ENCODE data around the gene ASTN2. TPM values are rescaled to one million over a fixed set of nuclear protein-coding genes. Genes with fewer than 3 reads are reported as not detected.

The ASTN2 gene
- total and polyA plus RNA-seq, 9 of the 15 experiments (the other 6 are each of a cell fraction or from before 2014, with no cell fraction given), result 0.56 to 3.5 (median 1.9) TPM

DNA sequence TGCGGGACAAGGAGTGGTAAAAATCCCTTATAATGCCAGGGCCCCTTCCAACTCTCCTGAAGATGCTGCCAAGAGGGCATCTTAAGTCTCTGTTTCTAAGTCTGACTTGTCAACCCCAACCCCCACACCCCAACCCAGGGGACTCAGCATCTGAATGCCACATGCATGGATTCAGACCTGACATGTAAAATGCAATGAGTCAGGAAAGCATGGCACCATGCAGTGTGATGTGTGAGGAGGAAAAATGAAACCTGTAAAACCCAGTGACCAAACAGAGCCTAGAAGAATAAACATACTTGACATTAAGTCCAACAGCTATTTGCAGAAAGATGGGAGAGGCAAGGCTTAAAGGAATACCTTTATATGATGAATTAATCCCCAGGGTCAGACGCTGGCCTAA lies 112.4 kb downstream of the ASTN2 start (continued):
- TF ChIP-seq ZNF274 (IDR thresholded peaks at IDR 0.05; ENCODE audit: borderline replicate concordance, low read depth, low read length), result no peak
- TF ChIP-seq FOSL1 (tag; conservative IDR thresholded peaks at IDR 0.05), result no peak
- TF ChIP-seq ZNF75A (CRISPR knock-in tag; IDR thresholded peaks at IDR 0.05), result no peak
- TF ChIP-seq PHB2 (IDR thresholded peaks at IDR 0.05; ENCODE audit: low read depth), result no peak
- no peak for TF ChIP-seq ZSCAN32 (CRISPR knock-in tag; IDR thresholded peaks at IDR 0.05)
- TF ChIP-seq, protein P1, sequence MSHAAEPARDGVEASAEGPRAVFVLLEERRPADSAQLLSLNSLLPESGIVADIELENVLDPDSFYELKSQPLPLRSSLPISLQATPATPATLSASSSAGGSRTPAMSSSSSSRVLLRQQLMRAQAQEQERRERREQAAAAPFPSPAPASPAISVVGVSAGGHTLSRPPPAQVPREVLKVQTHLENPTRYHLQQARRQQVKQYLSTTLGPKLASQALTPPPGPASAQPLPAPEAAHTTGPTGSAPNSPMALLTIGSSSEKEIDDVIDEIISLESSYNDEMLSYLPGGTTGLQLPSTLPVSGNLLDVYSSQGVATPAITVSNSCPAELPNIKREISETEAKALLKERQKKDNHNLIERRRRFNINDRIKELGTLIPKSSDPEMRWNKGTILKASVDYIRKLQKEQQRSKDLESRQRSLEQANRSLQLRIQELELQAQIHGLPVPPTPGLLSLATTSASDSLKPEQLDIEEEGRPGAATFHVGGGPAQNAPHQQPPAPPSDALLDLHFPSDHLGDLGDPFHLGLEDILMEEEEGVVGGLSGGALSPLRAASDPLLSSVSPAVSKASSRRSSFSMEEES (CRISPR knock-in tag; IDR thresholded peaks at IDR 0.05), result no peak
- TF ChIP-seq RBM39 (optimal IDR thresholded peaks at IDR 0.05; ENCODE audit: low read depth, low read length), result no peak
- TF ChIP-seq, protein P2, sequence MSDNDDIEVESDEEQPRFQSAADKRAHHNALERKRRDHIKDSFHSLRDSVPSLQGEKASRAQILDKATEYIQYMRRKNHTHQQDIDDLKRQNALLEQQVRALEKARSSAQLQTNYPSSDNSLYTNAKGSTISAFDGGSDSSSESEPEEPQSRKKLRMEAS (CRISPR knock-in tag; IDR thresholded peaks at IDR 0.05), result no peak
- TF ChIP-seq BRD9 (IDR thresholded peaks at IDR 0.05; ENCODE audit: low read depth, partially characterized antibody), result no peak

DNA sequence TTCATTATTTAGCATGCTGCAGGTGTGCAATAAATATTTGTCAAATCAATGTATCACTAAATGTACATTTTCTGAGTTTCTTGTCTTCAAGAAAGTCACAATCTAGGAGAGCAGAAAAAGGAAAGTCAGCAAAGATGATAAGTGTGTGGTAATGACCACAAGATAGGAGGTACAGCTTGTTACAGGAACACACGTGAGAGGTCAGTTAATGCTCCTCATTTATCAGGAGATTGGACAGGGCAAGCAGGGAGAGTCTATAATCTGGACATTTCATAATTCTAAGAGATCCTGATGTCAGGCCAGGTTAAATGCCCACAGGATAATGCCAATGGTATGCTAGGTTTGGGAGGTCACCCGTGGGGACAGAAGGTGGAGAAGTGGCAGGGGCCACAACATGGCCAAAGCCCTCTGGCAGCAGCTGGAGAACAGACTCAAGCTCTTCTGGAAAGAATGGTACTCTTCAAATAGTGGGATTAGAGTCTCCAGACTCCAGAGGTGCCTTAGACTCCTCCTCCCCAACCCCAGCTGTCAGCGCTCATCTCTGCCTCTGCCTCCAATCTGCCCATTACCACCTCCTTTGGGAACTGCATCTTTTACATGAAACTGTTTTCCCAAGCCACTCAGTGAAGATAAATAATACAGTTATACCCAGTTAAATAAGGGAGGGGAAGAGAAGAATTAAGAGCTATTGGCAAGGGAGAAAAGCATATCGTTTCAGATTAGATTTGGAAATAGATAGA lies 114.3 kb downstream of the ASTN2 start:
- no peaks in the 10 kb centered on the region for H3K79me2 ChIP-seq (ENCODE audit: control insufficient read depth, insufficient read depth, low read length)
- DNase-seq (ENCODE audit: extremely low read depth in 1 of 4, low spot score in 3 of 4) (no peak), FAIRE-seq (no peak), ATAC-seq (no peak)
- no peaks in the 10 kb centered on the region for H4K20me1 ChIP-seq (replicated peaks; ENCODE audit: control insufficient read depth, insufficient read depth, low read length)
- no peaks in the 10 kb centered on the region for H3K9me3 ChIP-seq (replicated peaks; ENCODE audit: control insufficient read depth, insufficient read depth, low read depth, low read length)
- no peaks in the 10 kb centered on the region for H3K4me1 ChIP-seq (replicated peaks in 1 of 2; ENCODE audit: control insufficient read depth in 2 of 2, insufficient read depth in 2 of 2, low read length in 2 of 2)
- no peaks in the 10 kb centered on the region for H3K36me3 ChIP-seq (ENCODE audit: control insufficient read depth, insufficient read depth, low read length)
- H3K9me1 ChIP-seq (ENCODE audit: control insufficient read depth, insufficient read depth, low read length), result no peaks in the 10 kb centered on the region
- intact Hi-C loops (cut with micrococcal nuclease), result no loop called here
- WGBS (ENCODE audit: insufficient coverage, low coverage, missing lambda C conversion rate), result 0% methylated on average over 4 of the region's 4 CpGs
- no peak overlapping the region for H3K4me2 ChIP-seq (ENCODE audit: insufficient read depth, low read length)
- H3K4me3 ChIP-seq, result no peak overlapping the region
- no peak overlapping the region for H3K27ac ChIP-seq (ENCODE audit: extremely low read depth, low read depth, low read length)
- BruUV-seq (replicated peaks), result no TSS peak
- ChIA-PET POLR2A (no interaction called here), CTCF (ENCODE audit: low intra/inter-chr PET ratio) (no interaction called here)
- in situ Hi-C loops (cut with MboI), result no loop called here
- no peak overlapping the region for H2AFZ ChIP-seq (ENCODE audit: low read depth, low read length)
- H3K27me3 ChIP-seq (ENCODE audit: control insufficient read depth in 2 of 2, insufficient read depth in 2 of 2, low read length in 2 of 2), result no peaks in the 10 kb centered on the region
- no peak overlapping the region for H3K9ac ChIP-seq (ENCODE audit: insufficient read depth in 1 of 2, low read depth in 2 of 2, low read length in 2 of 2)
- no peak for TF ChIP-seq ILK (tag; IDR thresholded peaks at IDR 0.05; ENCODE audit: borderline replicate concordance, low read depth)
- TF ChIP-seq RAD21 (CRISPR knock-in tag; conservative IDR thresholded peaks at IDR 0.05 in 1 of 2, IDR thresholded peaks at IDR 0.05 in 1 of 2), result no peak
- TF ChIP-seq, protein P3, sequence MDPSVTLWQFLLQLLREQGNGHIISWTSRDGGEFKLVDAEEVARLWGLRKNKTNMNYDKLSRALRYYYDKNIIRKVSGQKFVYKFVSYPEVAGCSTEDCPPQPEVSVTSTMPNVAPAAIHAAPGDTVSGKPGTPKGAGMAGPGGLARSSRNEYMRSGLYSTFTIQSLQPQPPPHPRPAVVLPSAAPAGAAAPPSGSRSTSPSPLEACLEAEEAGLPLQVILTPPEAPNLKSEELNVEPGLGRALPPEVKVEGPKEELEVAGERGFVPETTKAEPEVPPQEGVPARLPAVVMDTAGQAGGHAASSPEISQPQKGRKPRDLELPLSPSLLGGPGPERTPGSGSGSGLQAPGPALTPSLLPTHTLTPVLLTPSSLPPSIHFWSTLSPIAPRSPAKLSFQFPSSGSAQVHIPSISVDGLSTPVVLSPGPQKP (CRISPR knock-in tag; IDR thresholded peaks at IDR 0.05), result no peak
- TF ChIP-seq POLR2H (tag; IDR thresholded peaks at IDR 0.05; ENCODE audit: low read depth), result no peak
- TF ChIP-seq MBD2 (IDR thresholded peaks at IDR 0.05; ENCODE audit: borderline replicate concordance, low read depth), result no peak

Data from K562 (cell line).